K562 (cell line): ENCODE data around the gene DNASE1L1. TPM values are rescaled to one million over a fixed set of nuclear protein-coding genes. Genes with fewer than 3 reads are reported as not detected.

Experiments
- CREB1 ChIP-seq, 2 experiments: sonication (generic) in 1 of 2; formaldehyde crosslinking in 1 of 2; IDR thresholded peaks; 2 replicates each; pipeline versions ENCODE4 v1.6.1 to v1.8.0; 2012 to 2022; ENCODE audit warnings: inconsistent platforms in 1 of 2, mild to moderate bottlenecking in 1 of 2, missing genetic modification reagents in 1 of 2, moderate library complexity in 1 of 2
- CXXC5 ChIP-seq: fragments of 250-450 bp; sonication (Bioruptor Pico); IDR thresholded peaks from 2 replicates; pipeline ENCODE4 v1.8.0; 2022; ENCODE audit warnings: inconsistent platforms, mild to moderate bottlenecking, moderate library complexity
- ESRRA ChIP-seq: fragments of 450-650 bp; IDR thresholded peaks from 2 replicates; pipeline ENCODE4 v1.6.1; 2014; ENCODE audit warnings: low read depth, mild to moderate bottlenecking, moderate library complexity, borderline replicate concordance
- EZH2 ChIP-seq: IDR thresholded peaks from 2 replicates; pipeline ENCODE4 v1.6.1; 2012; ENCODE audit warnings: low read depth, mild to moderate bottlenecking, inconsistent platforms, low read length, borderline replicate concordance
- LEF1 ChIP-seq: fragments of 450-650 bp; IDR thresholded peaks from 2 replicates; pipeline ENCODE4 v1.6.1; 2016; ENCODE audit warnings: mild to moderate bottlenecking
- MECOM ChIP-seq: fragments of 250-450 bp; sonication (Bioruptor Pico); IDR thresholded peaks from 2 replicates; pipeline ENCODE4 v1.8.0; 2022; ENCODE audit warnings: inconsistent platforms
- NR1H2 ChIP-seq: sonication (generic); formaldehyde crosslinking; IDR thresholded peaks from 2 replicates; pipeline ENCODE4 v1.4.0; 2020; ENCODE audit warnings: mild to moderate bottlenecking, missing genetic modification reagents
- PPARD ChIP-seq: fragments of 250-450 bp; sonication (Bioruptor Pico); IDR thresholded peaks from 2 replicates; pipeline ENCODE4 v1.8.0; 2022; ENCODE audit warnings: inconsistent platforms, mild to moderate bottlenecking, moderate library complexity
- RUNX1 ChIP-seq: sonication (generic); IDR thresholded peaks from 2 replicates; pipeline ENCODE4 v1.6.1; 2016; ENCODE audit warnings: antibody characterized with exemption, low read depth
- TAF9B ChIP-seq: fragments of 450-650 bp; IDR thresholded peaks from 2 replicates; pipeline ENCODE4 v1.6.1; 2018; ENCODE audit warnings: mild to moderate bottlenecking; ENCODE audit not compliant: partially characterized antibody
- ZBTB7A ChIP-seq: IDR thresholded peaks from 2 replicates; pipeline ENCODE4 v1.6.1; 2011; ENCODE audit warnings: low read depth, mild to moderate bottlenecking, low read length, moderate library complexity, borderline replicate concordance; ENCODE audit not compliant: control insufficient read depth
- ZNF175 ChIP-seq: fragments of 200-800 bp; sonication (Bioruptor generic); IDR thresholded peaks from 2 replicates; pipeline ENCODE4 v1.6.1; 2016; ENCODE audit warnings: low read depth, mild to moderate bottlenecking, missing genetic modification characterization, missing compliant biosample characterization
- polyA plus RNA-seq, 8 experiments: library from polyadenylated mRNA; depleted of rRNA in 4 of 8; stranded (reverse) in 5 of 8; unstranded in 3 of 8; fragments of >200 nt; fragmentation: Nextera tagmentation in 2 of 8; fragmentation: Illumina TruSeq in 1 of 8; extraction: Ambion mirVana in 2 of 8; extraction: Trizol in 1 of 8; gene quantifications; 2 replicates each; pipeline versions ENCODE4 v1.2.1 to v1.2.3, GENCODE V29; 2011 to 2014; ENCODE audit warnings: inconsistent platforms in 1 of 8, missing spikeins in 1 of 8
- total RNA-seq, 7 experiments: library from RNA; depleted of rRNA in 6 of 7; stranded (reverse); fragments of >200 nt in 6 of 7; fragmentation: Illumina TruSeq in 2 of 7; extraction: Trizol in 2 of 7; gene quantifications; 2 replicates each; pipeline versions ENCODE4 v1.2.1 to v1.2.3, GENCODE V29; 2011 to 2021; ENCODE audit warnings: low replicate concordance in 1 of 7
- TF ChIP-seq, protein P1 (sequence below): fragments of 250-450 bp; sonication (Bioruptor Pico); IDR thresholded peaks from 2 replicates; pipeline ENCODE4 v1.5.0; 2020; ENCODE audit warnings: mild to moderate bottlenecking
- TF ChIP-seq, protein P2 (sequence below): sonication (generic); formaldehyde crosslinking; IDR thresholded peaks from 2 replicates; pipeline ENCODE4 v1.8.1; 2023; ENCODE audit warnings: mild to moderate bottlenecking, missing genetic modification reagents
- TF ChIP-seq, protein P3 (sequence below): sonication (generic); formaldehyde crosslinking; IDR thresholded peaks from 2 replicates; pipeline ENCODE4 v1.8.0; 2022; ENCODE audit warnings: missing genetic modification reagents, mild to moderate bottlenecking, borderline replicate concordance
- TF ChIP-seq, protein P4 (sequence below), 2 experiments: fragments of 450-650 bp in 1 of 2; IDR thresholded peaks; 2 replicates each; pipeline ENCODE4 v1.6.1; 2011 to 2017; ENCODE audit warnings: low read depth in 2 of 2, antibody characterized with exemption in 1 of 2, borderline replicate concordance in 1 of 2, low read length in 1 of 2, mild to moderate bottlenecking in 1 of 2, mixed read lengths in 1 of 2; ENCODE audit not compliant: control insufficient read depth in 1 of 2

The DNASE1L1 gene
- total and polyA plus RNA-seq, 9 of the 15 experiments (the other 6 are each of a cell fraction or from before 2014, with no cell fraction given), result 0.73 to 12.6 (median 7.9) TPM

DNA sequence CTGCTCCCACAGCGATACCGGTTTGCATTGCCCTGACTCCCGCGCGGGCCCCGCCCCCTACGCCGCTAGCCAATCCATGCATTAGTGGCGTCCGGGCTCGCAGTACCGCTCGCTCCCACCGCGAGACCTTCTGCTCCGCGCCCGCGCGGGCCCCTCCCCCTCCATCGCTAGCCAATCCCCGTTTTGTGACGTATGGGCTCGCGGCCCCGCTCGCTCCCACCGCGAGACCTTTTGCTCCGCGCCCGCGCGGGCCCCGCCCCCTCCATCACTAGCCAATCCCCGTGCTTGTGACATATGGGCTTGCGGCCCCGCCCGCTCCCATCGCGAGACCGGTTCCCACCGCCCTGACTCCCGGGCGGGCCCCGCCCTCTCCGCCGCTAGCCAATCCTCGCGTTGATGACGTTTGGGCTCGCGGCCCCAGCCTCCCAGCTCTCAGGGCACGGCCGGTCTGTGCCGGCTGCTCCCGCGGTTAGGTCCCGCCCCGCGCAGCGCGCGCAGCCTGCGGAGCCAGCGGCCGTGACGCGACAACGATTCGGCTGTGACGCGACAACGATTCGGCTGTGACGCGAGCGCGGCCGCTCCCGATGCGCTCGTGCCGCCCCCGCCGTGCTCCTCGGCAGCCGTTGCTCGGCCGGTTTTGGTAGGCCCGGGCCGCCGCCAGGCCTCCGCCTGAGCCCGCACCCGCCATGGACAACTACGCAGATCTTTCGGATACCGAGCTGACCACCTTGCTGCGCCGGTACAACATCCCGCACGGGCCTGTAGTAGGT lies 30.1 kb downstream of the DNASE1L1 start, which contains the start of gene EMD (continued):
- no peak for TF ChIP-seq NR1H2 (CRISPR knock-in tag)
- TF ChIP-seq, protein P1, sequence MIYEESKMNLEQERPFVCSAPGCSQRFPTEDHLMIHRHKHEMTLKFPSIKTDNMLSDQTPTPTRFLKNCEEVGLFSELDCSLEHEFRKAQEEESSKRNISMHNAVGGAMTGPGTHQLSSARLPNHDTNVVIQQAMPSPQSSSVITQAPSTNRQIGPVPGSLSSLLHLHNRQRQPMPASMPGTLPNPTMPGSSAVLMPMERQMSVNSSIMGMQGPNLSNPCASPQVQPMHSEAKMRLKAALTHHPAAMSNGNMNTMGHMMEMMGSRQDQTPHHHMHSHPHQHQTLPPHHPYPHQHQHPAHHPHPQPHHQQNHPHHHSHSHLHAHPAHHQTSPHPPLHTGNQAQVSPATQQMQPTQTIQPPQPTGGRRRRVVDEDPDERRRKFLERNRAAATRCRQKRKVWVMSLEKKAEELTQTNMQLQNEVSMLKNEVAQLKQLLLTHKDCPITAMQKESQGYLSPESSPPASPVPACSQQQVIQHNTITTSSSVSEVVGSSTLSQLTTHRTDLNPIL (CRISPR knock-in tag), result no peak
- TF ChIP-seq MECOM, result no peak
- TF ChIP-seq, protein P2, sequence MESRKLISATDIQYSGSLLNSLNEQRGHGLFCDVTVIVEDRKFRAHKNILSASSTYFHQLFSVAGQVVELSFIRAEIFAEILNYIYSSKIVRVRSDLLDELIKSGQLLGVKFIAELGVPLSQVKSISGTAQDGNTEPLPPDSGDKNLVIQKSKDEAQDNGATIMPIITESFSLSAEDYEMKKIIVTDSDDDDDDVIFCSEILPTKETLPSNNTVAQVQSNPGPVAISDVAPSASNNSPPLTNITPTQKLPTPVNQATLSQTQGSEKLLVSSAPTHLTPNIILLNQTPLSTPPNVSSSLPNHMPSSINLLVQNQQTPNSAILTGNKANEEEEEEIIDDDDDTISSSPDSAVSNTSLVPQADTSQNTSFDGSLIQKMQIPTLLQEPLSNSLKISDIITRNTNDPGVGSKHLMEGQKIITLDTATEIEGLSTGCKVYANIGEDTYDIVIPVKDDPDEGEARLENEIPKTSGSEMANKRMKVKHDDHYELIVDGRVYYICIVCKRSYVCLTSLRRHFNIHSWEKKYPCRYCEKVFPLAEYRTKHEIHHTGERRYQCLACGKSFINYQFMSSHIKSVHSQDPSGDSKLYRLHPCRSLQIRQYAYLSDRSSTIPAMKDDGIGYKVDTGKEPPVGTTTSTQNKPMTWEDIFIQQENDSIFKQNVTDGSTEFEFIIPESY (CRISPR knock-in tag), result no peak
- TF ChIP-seq, protein P3, sequence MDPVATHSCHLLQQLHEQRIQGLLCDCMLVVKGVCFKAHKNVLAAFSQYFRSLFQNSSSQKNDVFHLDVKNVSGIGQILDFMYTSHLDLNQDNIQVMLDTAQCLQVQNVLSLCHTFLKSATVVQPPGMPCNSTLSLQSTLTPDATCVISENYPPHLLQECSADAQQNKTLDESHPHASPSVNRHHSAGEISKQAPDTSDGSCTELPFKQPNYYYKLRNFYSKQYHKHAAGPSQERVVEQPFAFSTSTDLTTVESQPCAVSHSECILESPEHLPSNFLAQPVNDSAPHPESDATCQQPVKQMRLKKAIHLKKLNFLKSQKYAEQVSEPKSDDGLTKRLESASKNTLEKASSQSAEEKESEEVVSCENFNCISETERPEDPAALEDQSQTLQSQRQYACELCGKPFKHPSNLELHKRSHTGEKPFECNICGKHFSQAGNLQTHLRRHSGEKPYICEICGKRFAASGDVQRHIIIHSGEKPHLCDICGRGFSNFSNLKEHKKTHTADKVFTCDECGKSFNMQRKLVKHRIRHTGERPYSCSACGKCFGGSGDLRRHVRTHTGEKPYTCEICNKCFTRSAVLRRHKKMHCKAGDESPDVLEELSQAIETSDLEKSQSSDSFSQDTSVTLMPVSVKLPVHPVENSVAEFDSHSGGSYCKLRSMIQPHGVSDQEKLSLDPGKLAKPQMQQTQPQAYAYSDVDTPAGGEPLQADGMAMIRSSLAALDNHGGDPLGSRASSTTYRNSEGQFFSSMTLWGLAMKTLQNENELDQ (CRISPR knock-in tag), result no peak
- no peak for TF ChIP-seq TAF9B
- no peak for TF ChIP-seq ZBTB7A
- no peak for TF ChIP-seq EZH2
- peak; percentile 88 for TF ChIP-seq CXXC5 (CRISPR knock-in tag)
- TF ChIP-seq RUNX1, result no peak
- no peak for TF ChIP-seq ZNF175 (CRISPR knock-in tag)
- TF ChIP-seq CREB1 (IDR thresholded peaks at IDR 0.05), result peak; percentile 100
- TF ChIP-seq CREB1 (CRISPR knock-in tag; IDR thresholded peaks at IDR 0.05), result peak; percentile 98
- peak; percentile 85 for TF ChIP-seq ESRRA
- TF ChIP-seq, protein P4, sequence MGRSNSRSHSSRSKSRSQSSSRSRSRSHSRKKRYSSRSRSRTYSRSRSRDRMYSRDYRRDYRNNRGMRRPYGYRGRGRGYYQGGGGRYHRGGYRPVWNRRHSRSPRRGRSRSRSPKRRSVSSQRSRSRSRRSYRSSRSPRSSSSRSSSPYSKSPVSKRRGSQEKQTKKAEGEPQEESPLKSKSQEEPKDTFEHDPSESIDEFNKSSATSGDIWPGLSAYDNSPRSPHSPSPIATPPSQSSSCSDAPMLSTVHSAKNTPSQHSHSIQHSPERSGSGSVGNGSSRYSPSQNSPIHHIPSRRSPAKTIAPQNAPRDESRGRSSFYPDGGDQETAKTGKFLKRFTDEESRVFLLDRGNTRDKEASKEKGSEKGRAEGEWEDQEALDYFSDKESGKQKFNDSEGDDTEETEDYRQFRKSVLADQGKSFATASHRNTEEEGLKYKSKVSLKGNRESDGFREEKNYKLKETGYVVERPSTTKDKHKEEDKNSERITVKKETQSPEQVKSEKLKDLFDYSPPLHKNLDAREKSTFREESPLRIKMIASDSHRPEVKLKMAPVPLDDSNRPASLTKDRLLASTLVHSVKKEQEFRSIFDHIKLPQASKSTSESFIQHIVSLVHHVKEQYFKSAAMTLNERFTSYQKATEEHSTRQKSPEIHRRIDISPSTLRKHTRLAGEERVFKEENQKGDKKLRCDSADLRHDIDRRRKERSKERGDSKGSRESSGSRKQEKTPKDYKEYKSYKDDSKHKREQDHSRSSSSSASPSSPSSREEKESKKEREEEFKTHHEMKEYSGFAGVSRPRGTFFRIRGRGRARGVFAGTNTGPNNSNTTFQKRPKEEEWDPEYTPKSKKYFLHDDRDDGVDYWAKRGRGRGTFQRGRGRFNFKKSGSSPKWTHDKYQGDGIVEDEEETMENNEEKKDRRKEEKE (IDR thresholded peaks at IDR 0.05; ENCODE audit: borderline replicate concordance in 1 of 2, control insufficient read depth in 1 of 2, low read depth in 2 of 2, low read length in 1 of 2), result no peak
- no peak for TF ChIP-seq PPARD
- peak; percentile 76; the same call in 1 of the 2 replicates for TF ChIP-seq LEF1
